ENCODE data around the gene DMD.

DNA sequence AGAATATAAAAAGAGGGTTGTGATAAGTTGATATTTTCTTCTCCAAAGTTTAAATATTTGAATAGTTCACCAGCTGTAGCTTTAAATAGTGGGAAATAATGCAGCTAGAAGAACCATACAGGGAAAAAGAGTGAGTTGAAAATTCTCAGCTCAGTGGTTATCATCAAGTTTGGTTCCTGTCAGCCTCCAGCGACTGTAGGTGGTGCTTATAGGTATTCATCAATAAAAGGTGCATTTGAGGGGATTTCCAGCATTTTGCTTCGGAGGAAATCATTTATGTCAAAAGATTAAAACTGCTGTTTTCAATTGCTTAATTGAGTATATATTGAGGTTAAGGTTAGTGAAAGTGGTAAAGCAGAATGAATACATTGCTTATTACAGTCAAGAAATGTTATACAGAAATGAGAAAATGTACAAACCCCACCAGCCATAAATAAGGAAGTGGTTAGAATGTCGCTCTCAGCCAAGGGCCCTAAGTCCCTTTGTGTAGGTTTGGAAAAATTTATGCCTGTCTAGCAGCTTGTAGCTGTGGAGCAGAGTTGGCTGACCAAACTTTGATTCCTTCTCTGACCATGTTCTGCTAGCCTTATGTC is 1606.6 kb downstream of the DMD start:
- TF ChIP-seq, protein P1, sequence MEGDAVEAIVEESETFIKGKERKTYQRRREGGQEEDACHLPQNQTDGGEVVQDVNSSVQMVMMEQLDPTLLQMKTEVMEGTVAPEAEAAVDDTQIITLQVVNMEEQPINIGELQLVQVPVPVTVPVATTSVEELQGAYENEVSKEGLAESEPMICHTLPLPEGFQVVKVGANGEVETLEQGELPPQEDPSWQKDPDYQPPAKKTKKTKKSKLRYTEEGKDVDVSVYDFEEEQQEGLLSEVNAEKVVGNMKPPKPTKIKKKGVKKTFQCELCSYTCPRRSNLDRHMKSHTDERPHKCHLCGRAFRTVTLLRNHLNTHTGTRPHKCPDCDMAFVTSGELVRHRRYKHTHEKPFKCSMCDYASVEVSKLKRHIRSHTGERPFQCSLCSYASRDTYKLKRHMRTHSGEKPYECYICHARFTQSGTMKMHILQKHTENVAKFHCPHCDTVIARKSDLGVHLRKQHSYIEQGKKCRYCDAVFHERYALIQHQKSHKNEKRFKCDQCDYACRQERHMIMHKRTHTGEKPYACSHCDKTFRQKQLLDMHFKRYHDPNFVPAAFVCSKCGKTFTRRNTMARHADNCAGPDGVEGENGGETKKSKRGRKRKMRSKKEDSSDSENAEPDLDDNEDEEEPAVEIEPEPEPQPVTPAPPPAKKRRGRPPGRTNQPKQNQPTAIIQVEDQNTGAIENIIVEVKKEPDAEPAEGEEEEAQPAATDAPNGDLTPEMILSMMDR (conservative IDR thresholded peaks at IDR 0.05; ENCODE audit: low read length), result no peak
- no peak for TF ChIP-seq EZH2phosphoT487 (IDR thresholded peaks at IDR 0.05; ENCODE audit: borderline replicate concordance)
